ENCODE measurements around the gene ANOS1.

ANOS1 gene

GRCh38 chrX:8743126-8743732 lies 11.3 kb upstream of the ANOS1 start:
- Histone ChIP-seq H3K27ac (ENCODE audit: low read depth, low read length) (no peak overlapping the region), H3K9ac (ENCODE audit: low read length) (no peak overlapping the region), H2AFZ (ENCODE audit: low read depth, low read length, severe bottlenecking) (no peak overlapping the region), H3K27me3 (ENCODE audit: low read length) (no peaks in the 10 kb centered on the region), H3K4me3 (ENCODE audit: insufficient read depth, low read length, poor library complexity, severe bottlenecking) (no peak overlapping the region), H3K79me2 (ENCODE audit: insufficient read depth, low read length) (no peaks in the 10 kb centered on the region), H3F3A (ENCODE audit: insufficient read depth) (no peaks in the 10 kb centered on the region), H3K9me3 (ENCODE audit: insufficient read depth, low read length) (no peaks in the 10 kb centered on the region), H3K36me3 (ENCODE audit: low read length) (no peaks in the 10 kb centered on the region), H4K20me1 (ENCODE audit: low read depth, low read length) (no peaks in the 10 kb centered on the region), H3K4me2 (ENCODE audit: low read depth, low read length, poor library complexity, severe bottlenecking) (no peak overlapping the region), H3K9me2 (replicated peaks; ENCODE audit: insufficient read depth, low read length) (no peaks in the 10 kb centered on the region)
- TF ChIP-seq EZH2phosphoT487 (conservative IDR thresholded peaks at IDR 0.05; ENCODE audit: low read length) (no peak), CTCF (IDR thresholded peaks at IDR 0.05; ENCODE audit: insufficient read depth, low read length, poor library complexity, severe bottlenecking) (peak; percentile 66)

- Histone ChIP-seq H3K4me2 (ENCODE audit: low read depth, low read length, poor library complexity, severe bottlenecking) (no peak overlapping the region), H3K36me3 (ENCODE audit: low read length) (no peaks in the 10 kb centered on the region), H3F3A (ENCODE audit: insufficient read depth) (no peaks in the 10 kb centered on the region), H3K79me2 (ENCODE audit: insufficient read depth, low read length) (no peaks in the 10 kb centered on the region), H3K4me3 (ENCODE audit: insufficient read depth, low read length, poor library complexity, severe bottlenecking) (no peak overlapping the region), H2AFZ (ENCODE audit: low read depth, low read length, severe bottlenecking) (no peak overlapping the region), H3K9me2 (replicated peaks; ENCODE audit: insufficient read depth, low read length) (no peaks in the 10 kb centered on the region), H4K20me1 (ENCODE audit: low read depth, low read length) (no peaks in the 10 kb centered on the region), H3K27me3 (ENCODE audit: low read length) (no peaks in the 10 kb centered on the region), H3K9ac (ENCODE audit: low read length) (no peak overlapping the region), H3K27ac (ENCODE audit: low read depth, low read length) (no peak overlapping the region), H3K9me3 (ENCODE audit: insufficient read depth, low read length) (no peaks in the 10 kb centered on the region)
- no peak for TF ChIP-seq CTCF (IDR thresholded peaks at IDR 0.05; ENCODE audit: insufficient read depth, low read length, poor library complexity, severe bottlenecking)
- TF ChIP-seq EZH2phosphoT487 (conservative IDR thresholded peaks at IDR 0.05; ENCODE audit: low read length): no peak
Observed at GRCh38 chrX:8741981-8742380, 10.0 kb upstream of the ANOS1 start.

GRCh38 chrX:8738588-8739189 lies 6.8 kb upstream of the ANOS1 start:
- no peak overlapping the region for H3K27ac ChIP-seq (ENCODE audit: low read depth, low read length)
- H3K36me3 ChIP-seq (ENCODE audit: low read length): no peaks in the 10 kb centered on the region
- no peaks in the 10 kb centered on the region for H3K9me3 ChIP-seq (ENCODE audit: insufficient read depth, low read length)
- no peaks in the 10 kb centered on the region for H3K27me3 ChIP-seq (ENCODE audit: low read length)
- H3K9ac ChIP-seq (ENCODE audit: low read length): no peak overlapping the region
- no peak overlapping the region for H3K4me2 ChIP-seq (ENCODE audit: low read depth, low read length, poor library complexity, severe bottlenecking)
- no peaks in the 10 kb centered on the region for H3K9me2 ChIP-seq (replicated peaks; ENCODE audit: insufficient read depth, low read length)
- no peaks in the 10 kb centered on the region for H4K20me1 ChIP-seq (ENCODE audit: low read depth, low read length)
- no peak overlapping the region for H3K4me3 ChIP-seq (ENCODE audit: insufficient read depth, low read length, poor library complexity, severe bottlenecking)
- no peaks in the 10 kb centered on the region for H3K79me2 ChIP-seq (ENCODE audit: insufficient read depth, low read length)
- peak; percentile 20 for TF ChIP-seq CTCF (IDR thresholded peaks at IDR 0.05; ENCODE audit: insufficient read depth, low read length, poor library complexity, severe bottlenecking)
- no peak for TF ChIP-seq EZH2phosphoT487 (conservative IDR thresholded peaks at IDR 0.05; ENCODE audit: low read length)
- no peaks in the 10 kb centered on the region for H3F3A ChIP-seq (ENCODE audit: insufficient read depth)
- no peak overlapping the region for H2AFZ ChIP-seq (ENCODE audit: low read depth, low read length, severe bottlenecking)
